NCI-H510A treated with DMSO at 0.1 percent for 48 hours (cell line): Measurements from ENCODE around the gene PRR12.
A peak's percentile ranks its signal among the peaks of the same experiment; 100 is the strongest.

ENCODE experiments used
- DNase-seq: peaks from one replicate; lab custom pipeline; 2025; lab: John Stamatoyannopoulos, UW

PRR12 gene

DNA sequence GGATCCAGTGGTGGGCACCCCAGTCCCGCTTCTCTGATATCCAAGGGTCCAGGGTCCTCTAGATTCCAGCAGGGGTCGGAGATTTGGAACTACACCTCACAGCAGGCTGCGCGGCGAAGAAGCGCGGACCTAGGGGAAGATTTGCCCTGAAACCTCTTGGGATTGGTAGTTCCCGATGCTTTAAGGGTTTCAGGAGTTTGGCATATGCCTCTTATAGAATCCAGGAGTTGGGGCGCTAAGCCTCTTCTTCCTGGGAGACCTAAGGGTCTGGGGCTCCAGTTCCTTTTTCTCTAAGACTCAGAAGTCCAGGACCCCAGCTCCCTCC, 75.1 kb downstream of the PRR12 start:
- no peak for DNase-seq

DNA sequence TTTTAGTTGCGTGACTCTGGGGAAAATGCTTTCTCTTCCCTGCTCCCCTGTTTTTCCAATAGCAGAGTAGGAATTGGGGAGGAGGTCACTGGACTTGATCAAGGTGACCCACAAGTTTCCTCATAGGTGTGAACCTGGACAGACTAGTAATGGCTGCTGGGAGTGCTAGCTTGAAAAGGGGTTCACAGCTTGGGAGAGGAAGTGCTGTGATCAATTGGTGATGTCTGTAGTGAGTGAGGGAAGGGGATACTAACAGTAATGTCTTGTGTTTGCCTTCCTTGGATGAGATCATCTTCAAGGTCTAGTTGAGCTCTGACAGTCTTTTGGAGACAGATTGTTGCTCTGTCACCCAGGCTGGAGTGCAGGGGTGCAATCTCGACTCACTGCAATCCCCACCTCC, 76.5 kb downstream of the PRR12 start:
- no peak for DNase-seq

DNA sequence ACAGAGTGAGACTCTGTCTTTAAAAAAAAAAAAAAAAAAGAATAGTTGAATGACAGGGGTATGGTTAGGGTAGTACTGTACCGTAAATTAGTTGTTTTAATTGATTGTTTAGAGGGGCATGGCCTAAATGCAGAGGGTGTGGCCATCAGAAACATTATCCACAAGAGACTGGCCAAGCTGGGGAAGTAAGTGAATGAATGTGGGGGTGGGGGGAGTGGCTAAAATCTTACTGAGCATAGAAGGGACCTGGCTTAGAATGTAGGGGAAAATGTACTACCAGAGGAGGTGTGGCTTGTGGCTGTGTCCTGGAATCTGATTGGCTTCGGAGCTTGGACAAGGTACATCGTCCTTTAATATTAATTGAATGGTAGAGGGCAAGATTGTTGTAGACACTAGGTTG, 78.5 kb downstream of the PRR12 start:
- DNase-seq: no peak

DNA sequence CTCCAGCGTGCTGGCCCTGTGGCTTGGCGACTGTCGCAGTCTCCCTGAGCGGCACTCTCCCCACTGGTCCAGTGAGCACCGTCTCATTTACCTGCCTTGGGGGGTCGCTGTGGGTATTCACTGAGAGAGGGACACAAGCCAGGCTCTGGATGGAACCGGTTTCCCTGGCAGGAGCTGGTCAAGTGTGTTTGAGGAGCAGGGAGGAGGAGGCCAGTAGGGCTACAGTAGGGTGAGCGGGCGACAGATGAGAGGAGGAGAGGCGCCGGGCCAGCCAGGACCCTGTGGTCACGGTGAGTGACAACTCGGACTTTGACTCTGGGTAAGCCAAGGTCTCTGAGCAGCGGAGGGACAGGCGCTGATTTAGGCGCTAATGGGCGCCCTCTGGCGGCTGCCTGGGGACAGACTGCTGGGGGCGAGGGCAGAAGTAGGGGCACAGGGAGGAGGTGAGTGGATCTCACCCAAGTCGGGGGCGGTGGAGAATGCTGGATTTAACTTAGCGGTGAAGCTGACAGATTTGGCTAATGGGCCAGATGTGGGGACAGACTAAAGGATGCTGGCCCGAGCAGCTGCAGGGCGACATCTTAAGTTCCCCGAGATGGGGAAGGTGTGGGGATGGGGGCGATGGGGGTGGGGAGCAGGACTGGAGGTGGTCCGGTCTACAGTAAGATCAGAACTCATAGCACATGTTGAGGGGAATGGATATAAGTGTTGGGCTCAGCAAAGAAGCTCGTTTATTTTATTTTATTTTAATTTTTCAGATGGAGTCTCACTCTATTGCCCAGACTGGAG, 81.3 kb downstream of the PRR12 start:
- peak; percentile 94 for DNase-seq
